ENCODE results near the gene ANXA11.
A peak's percentile ranks its signal among the peaks of the same experiment; 100 is the strongest.
"Not testable (repeated sequence)": the region's sequence is repeated elsewhere in the genome, so short reads cannot be mapped to it uniquely, and the experiment has no call there.

Gene ANXA11

GRCh38 chr10:80146918-80147317, 58.4 kb downstream of the ANXA11 start:
- Histone ChIP-seq H3K36me3 (ENCODE audit: control insufficient read depth, insufficient read depth, low read length) (no peaks in the 10 kb centered on the region), H3K27me3 (ENCODE audit: control insufficient read depth, insufficient read depth, low read length) (peaks cover 12% of the 10 kb centered on the region), H3K4me3 (ENCODE audit: low read depth, low read length) (no peak overlapping the region), H3K9me3 (ENCODE audit: control insufficient read depth, insufficient read depth, low read length) (no peaks in the 10 kb centered on the region), H3K4me1 (ENCODE audit: control insufficient read depth, insufficient read depth, low read length) (no peaks in the 10 kb centered on the region), H3K9ac (ENCODE audit: low read depth, low read length) (no peak overlapping the region)

DNA sequence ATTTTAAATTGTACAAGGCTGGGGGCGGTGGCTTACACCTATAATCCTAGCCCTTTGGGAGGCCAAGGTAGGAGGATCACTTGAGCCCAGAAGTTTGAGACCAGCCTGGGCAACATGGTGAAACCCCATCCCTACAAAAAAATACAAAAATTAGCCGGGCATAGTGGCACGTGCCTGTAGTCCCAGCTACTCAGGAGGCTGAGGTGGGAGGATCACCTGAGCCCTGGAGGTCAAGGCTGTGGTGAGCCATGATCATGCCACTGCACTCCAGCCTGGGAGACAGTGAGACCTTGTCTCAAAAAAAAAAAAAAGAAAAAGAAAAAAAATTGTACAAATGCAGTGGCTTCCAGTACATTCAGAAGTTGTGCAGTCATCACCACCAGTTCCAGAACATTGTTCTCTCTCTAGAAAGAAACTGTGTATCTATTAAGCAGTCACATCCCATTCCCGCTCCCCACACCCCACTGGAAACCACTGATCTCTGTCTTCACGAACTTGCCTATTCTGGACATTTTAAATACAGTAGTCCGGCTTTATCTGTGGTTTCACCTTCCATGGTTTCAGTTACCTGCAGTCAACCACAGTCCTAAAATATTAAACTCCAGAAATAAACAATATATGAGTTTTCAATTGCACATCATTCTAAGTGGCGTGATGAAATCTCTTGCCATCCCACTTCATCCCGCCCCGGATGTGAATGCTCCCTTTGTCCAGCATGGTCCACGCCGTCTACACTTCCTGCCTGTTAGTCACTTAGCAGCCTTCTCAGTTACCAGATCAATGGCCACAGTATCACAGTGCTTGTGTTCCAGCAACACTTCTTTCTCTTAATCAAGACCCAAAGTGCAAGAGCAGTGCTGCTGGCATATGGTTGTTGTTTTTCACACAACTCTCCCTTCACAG, 59.7 kb downstream of the ANXA11 start:
- H3K4me3 ChIP-seq (ENCODE audit: low read depth, low read length); H3K9me3 ChIP-seq (ENCODE audit: control insufficient read depth, insufficient read depth, low read length); H3K36me3 ChIP-seq (ENCODE audit: control insufficient read depth, insufficient read depth, low read length); H3K9ac ChIP-seq (ENCODE audit: low read depth, low read length); H3K4me1 ChIP-seq (ENCODE audit: control insufficient read depth, insufficient read depth, low read length): not testable (repeated sequence)
- peaks cover 12% of the 10 kb centered on the region for H3K27me3 ChIP-seq (ENCODE audit: control insufficient read depth, insufficient read depth, low read length)

- H3K9me3 ChIP-seq (ENCODE audit: control insufficient read depth, insufficient read depth, low read length): no peaks in the 10 kb centered on the region
- H3K4me3 ChIP-seq (ENCODE audit: low read depth, low read length): peak overlapping the region; percentile 35
- no peaks in the 10 kb centered on the region for H3K4me1 ChIP-seq (ENCODE audit: control insufficient read depth, insufficient read depth, low read length)
- peaks cover 12% of the 10 kb centered on the region for H3K27me3 ChIP-seq (ENCODE audit: control insufficient read depth, insufficient read depth, low read length)
- H3K9ac ChIP-seq (ENCODE audit: low read depth, low read length): no peak overlapping the region
- no peaks in the 10 kb centered on the region for H3K36me3 ChIP-seq (ENCODE audit: control insufficient read depth, insufficient read depth, low read length)
Measured at GRCh38 chr10:80144696-80145131, 60.6 kb downstream of the ANXA11 start.

GRCh38 chr10:80144067-80144695, 61.2 kb downstream of the ANXA11 start:
- H3K4me3 ChIP-seq (ENCODE audit: low read depth, low read length): peak overlapping the region; percentile 35
- peaks cover 12% of the 10 kb centered on the region for H3K27me3 ChIP-seq (ENCODE audit: control insufficient read depth, insufficient read depth, low read length)
- H3K9me3 ChIP-seq (ENCODE audit: control insufficient read depth, insufficient read depth, low read length): no peaks in the 10 kb centered on the region
- no peaks in the 10 kb centered on the region for H3K36me3 ChIP-seq (ENCODE audit: control insufficient read depth, insufficient read depth, low read length)
- no peak overlapping the region for H3K9ac ChIP-seq (ENCODE audit: low read depth, low read length)
- H3K4me1 ChIP-seq (ENCODE audit: control insufficient read depth, insufficient read depth, low read length): no peaks in the 10 kb centered on the region

DNA sequence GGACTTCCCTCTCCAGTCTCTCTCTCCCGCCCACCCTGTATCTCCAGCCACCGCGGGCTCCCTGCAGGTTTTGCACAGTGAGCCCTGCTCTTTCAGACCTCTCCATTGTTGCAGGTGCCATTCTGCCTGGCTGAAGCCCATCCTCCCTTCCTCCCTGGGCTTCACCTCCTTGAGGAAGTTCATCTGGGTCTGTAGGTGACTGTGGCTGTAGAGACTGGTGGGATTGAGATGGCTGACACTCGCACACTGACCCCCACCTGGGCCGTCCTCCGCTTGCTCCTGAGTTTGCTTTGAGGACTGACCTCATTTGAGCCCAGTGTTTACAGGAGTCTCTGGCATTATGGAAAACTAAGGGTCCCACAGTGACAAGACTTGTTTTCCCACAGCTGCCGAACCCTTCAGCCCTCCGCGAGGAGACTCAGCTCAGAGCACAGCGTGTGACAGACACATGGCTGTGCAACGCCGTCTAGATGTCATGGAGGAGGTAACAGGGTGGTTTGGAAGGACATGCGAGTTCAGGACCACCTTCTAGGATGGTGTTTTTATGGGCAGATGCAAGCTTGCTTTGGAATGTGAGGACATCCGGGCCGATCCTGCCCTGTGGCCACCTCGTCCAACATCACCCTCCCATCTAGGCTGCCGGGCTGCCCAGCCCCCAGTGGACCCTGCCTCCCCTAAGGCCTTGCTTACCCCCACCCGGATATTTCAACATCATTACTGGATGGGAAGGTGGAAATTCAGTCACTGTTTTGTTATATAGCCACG, 63.5 kb downstream of the ANXA11 start:
- Histone ChIP-seq H3K36me3 (ENCODE audit: control insufficient read depth, insufficient read depth, low read length) (no peaks in the 10 kb centered on the region), H3K27me3 (ENCODE audit: control insufficient read depth, insufficient read depth, low read length) (peaks cover 12% of the 10 kb centered on the region), H3K9me3 (ENCODE audit: control insufficient read depth, insufficient read depth, low read length) (no peaks in the 10 kb centered on the region), H3K4me3 (ENCODE audit: low read depth, low read length) (no peak overlapping the region), H3K9ac (ENCODE audit: low read depth, low read length) (no peak overlapping the region), H3K4me1 (ENCODE audit: control insufficient read depth, insufficient read depth, low read length) (no peaks in the 10 kb centered on the region)

DNA sequence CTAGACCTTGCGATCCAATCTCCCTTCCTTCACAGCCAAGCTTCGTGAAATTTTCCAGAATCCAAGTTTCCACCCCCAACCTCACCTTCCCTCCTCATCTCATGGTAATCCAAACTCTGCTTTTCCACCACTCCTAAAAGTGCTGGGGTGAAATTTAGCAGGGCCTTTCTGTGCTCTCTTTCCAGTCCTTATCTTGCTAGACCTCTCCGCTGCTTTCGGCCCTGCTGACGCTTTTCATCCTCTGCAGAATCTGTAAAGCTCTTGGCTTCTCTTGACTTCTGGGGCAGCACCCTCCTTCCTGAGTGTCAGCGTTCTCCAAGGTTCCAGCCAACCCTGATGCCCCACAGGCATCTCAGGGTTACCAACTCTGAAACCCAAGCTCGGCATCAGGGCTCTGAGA, 65.1 kb downstream of the ANXA11 start:
- Histone ChIP-seq H3K36me3 (ENCODE audit: control insufficient read depth, insufficient read depth, low read length) (no peaks in the 10 kb centered on the region), H3K4me1 (ENCODE audit: control insufficient read depth, insufficient read depth, low read length) (no peaks in the 10 kb centered on the region), H3K27me3 (ENCODE audit: control insufficient read depth, insufficient read depth, low read length) (peaks cover 10% of the 10 kb centered on the region), H3K9ac (ENCODE audit: low read depth, low read length) (no peak overlapping the region), H3K4me3 (ENCODE audit: low read depth, low read length) (no peak overlapping the region), H3K9me3 (ENCODE audit: control insufficient read depth, insufficient read depth, low read length) (no peaks in the 10 kb centered on the region)

DNA sequence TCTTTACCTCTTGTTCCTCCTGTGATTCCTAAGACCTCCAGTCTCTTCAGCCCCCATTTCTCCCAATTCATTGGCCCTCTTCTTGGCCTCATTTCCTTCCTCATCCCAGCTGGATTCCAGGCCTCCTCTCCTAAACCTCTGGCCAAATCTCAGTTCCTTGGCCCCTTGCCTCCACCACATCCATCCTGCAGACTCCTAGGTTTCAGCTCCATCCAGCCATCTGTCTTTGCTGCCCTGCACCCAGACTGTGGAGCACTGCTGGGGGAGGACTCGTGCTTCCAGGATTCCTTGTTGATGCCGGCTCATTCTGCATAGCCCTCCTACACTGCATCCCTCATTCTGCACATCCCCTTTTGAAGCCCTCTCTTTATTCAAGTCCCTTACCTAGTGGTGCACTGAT, 66.1 kb downstream of the ANXA11 start:
- H3K4me1 ChIP-seq (ENCODE audit: control insufficient read depth, insufficient read depth, low read length): no peaks in the 10 kb centered on the region
- no peak overlapping the region for H3K9ac ChIP-seq (ENCODE audit: low read depth, low read length)
- no peak overlapping the region for H3K4me3 ChIP-seq (ENCODE audit: low read depth, low read length)
- H3K27me3 ChIP-seq (ENCODE audit: control insufficient read depth, insufficient read depth, low read length): peaks cover 4% of the 10 kb centered on the region
- no peaks in the 10 kb centered on the region for H3K36me3 ChIP-seq (ENCODE audit: control insufficient read depth, insufficient read depth, low read length)
- no peaks in the 10 kb centered on the region for H3K9me3 ChIP-seq (ENCODE audit: control insufficient read depth, insufficient read depth, low read length)

DNA sequence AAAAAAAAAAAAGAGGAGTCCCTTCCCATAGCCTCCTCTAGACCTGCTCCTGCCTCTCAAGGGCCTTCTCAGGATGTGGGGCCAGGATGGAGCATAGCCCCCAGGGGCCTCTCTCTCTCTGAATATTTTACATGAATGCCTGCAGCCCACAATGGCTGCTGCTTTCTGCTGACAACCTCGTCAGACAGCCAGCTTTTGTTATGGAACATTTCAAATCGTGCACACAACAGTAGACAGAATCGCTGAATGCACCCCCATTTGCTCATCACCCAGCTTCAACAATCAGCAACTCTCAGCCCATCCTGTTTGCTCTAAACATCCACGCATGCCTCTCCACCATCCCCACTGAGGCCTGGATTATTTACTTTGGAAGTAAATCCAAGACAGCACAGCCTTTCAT, 67.4 kb downstream of the ANXA11 start:
- H3K4me1 ChIP-seq (ENCODE audit: control insufficient read depth, insufficient read depth, low read length): no peaks in the 10 kb centered on the region
- no peaks in the 10 kb centered on the region for H3K9me3 ChIP-seq (ENCODE audit: control insufficient read depth, insufficient read depth, low read length)
- H3K4me3 ChIP-seq (ENCODE audit: low read depth, low read length): no peak overlapping the region
- H3K9ac ChIP-seq (ENCODE audit: low read depth, low read length): no peak overlapping the region
- no peaks in the 10 kb centered on the region for H3K36me3 ChIP-seq (ENCODE audit: control insufficient read depth, insufficient read depth, low read length)
- H3K27me3 ChIP-seq (ENCODE audit: control insufficient read depth, insufficient read depth, low read length): peaks cover 7% of the 10 kb centered on the region

- no peaks in the 10 kb centered on the region for H3K9me3 ChIP-seq (ENCODE audit: control insufficient read depth, insufficient read depth, low read length)
- peaks cover 10% of the 10 kb centered on the region for H3K27me3 ChIP-seq (ENCODE audit: control insufficient read depth, insufficient read depth, low read length)
- H3K36me3 ChIP-seq (ENCODE audit: control insufficient read depth, insufficient read depth, low read length): no peaks in the 10 kb centered on the region
- H3K4me1 ChIP-seq (ENCODE audit: control insufficient read depth, insufficient read depth, low read length): no peaks in the 10 kb centered on the region
- no peak overlapping the region for H3K9ac ChIP-seq (ENCODE audit: low read depth, low read length)
- H3K4me3 ChIP-seq (ENCODE audit: low read depth, low read length): no peak overlapping the region
Measured at GRCh38 chr10:80137031-80137862, 68.1 kb downstream of the ANXA11 start.

GRCh38 chr10:80136134-80136571, 69.2 kb downstream of the ANXA11 start:
- H3K4me3 ChIP-seq (ENCODE audit: low read depth, low read length): no peak overlapping the region
- no peaks in the 10 kb centered on the region for H3K4me1 ChIP-seq (ENCODE audit: control insufficient read depth, insufficient read depth, low read length)
- no peaks in the 10 kb centered on the region for H3K36me3 ChIP-seq (ENCODE audit: control insufficient read depth, insufficient read depth, low read length)
- H3K9me3 ChIP-seq (ENCODE audit: control insufficient read depth, insufficient read depth, low read length): no peaks in the 10 kb centered on the region
- peaks cover 21% of the 10 kb centered on the region for H3K27me3 ChIP-seq (ENCODE audit: control insufficient read depth, insufficient read depth, low read length)
- H3K9ac ChIP-seq (ENCODE audit: low read depth, low read length): no peak overlapping the region

- H3K9me3 ChIP-seq (ENCODE audit: control insufficient read depth, insufficient read depth, low read length); H3K36me3 ChIP-seq (ENCODE audit: control insufficient read depth, insufficient read depth, low read length); H3K4me1 ChIP-seq (ENCODE audit: control insufficient read depth, insufficient read depth, low read length); H3K4me3 ChIP-seq (ENCODE audit: low read depth, low read length); H3K9ac ChIP-seq (ENCODE audit: low read depth, low read length): not testable (repeated sequence)
- H3K27me3 ChIP-seq (ENCODE audit: control insufficient read depth, insufficient read depth, low read length): peaks cover 23% of the 10 kb centered on the region
Measured at GRCh38 chr10:80133687-80134086, 71.7 kb downstream of the ANXA11 start.
